ENCODE measurements around the gene NELFA.

Gene NELFA

DNA sequence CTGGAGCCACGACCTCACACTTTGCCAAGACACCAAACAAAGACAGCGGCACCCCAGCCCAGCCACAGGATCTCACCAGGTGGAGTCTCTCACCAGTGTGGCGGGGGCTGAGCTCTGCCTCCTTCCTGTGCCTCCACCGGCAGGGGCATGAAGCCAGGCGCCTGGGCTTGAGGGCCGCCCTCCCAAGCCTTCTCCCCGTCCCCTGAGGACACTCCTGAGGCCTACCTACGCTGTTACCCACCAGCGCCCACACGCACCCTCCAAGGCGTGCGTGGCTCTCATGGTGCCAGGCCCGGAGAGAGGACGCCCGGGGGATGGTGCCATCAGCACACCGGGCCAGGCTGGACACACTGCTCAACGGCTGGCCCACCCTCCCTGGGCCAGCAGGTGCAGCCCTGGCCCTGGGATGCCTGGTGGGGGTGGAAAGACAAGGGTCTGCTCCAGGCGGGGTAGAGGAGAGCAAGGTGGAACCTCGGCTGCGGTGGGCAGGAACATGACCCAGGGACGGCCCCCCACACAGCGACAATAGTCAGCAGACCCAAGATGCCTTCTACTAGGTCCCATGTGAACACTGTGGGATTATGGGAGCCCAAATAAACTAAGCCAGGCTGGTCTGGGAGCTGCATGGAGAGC lies 22.1 kb downstream of the NELFA start:
- TF ChIP-seq, protein P1, sequence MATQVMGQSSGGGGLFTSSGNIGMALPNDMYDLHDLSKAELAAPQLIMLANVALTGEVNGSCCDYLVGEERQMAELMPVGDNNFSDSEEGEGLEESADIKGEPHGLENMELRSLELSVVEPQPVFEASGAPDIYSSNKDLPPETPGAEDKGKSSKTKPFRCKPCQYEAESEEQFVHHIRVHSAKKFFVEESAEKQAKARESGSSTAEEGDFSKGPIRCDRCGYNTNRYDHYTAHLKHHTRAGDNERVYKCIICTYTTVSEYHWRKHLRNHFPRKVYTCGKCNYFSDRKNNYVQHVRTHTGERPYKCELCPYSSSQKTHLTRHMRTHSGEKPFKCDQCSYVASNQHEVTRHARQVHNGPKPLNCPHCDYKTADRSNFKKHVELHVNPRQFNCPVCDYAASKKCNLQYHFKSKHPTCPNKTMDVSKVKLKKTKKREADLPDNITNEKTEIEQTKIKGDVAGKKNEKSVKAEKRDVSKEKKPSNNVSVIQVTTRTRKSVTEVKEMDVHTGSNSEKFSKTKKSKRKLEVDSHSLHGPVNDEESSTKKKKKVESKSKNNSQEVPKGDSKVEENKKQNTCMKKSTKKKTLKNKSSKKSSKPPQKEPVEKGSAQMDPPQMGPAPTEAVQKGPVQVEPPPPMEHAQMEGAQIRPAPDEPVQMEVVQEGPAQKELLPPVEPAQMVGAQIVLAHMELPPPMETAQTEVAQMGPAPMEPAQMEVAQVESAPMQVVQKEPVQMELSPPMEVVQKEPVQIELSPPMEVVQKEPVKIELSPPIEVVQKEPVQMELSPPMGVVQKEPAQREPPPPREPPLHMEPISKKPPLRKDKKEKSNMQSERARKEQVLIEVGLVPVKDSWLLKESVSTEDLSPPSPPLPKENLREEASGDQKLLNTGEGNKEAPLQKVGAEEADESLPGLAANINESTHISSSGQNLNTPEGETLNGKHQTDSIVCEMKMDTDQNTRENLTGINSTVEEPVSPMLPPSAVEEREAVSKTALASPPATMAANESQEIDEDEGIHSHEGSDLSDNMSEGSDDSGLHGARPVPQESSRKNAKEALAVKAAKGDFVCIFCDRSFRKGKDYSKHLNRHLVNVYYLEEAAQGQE (IDR thresholded peaks at IDR 0.05; ENCODE audit: insufficient read depth in 1 of 2, low read depth in 2 of 2, low read length in 2 of 2), result no peak
- TF ChIP-seq TAF1 (IDR thresholded peaks at IDR 0.05; ENCODE audit: borderline replicate concordance, insufficient read depth, low read length), result no peak
- no peak for TF ChIP-seq SIN3A (IDR thresholded peaks at IDR 0.05; ENCODE audit: borderline replicate concordance, insufficient read depth, low read length)
- no peak for TF ChIP-seq POLR2AphosphoS5 (IDR thresholded peaks at IDR 0.05; ENCODE audit: low read depth, low read length)
- no peak for TF ChIP-seq FOXP2 (optimal IDR thresholded peaks at IDR 0.05; ENCODE audit: borderline replicate concordance, extremely low read depth, extremely low read length, insufficient read depth)

DNA sequence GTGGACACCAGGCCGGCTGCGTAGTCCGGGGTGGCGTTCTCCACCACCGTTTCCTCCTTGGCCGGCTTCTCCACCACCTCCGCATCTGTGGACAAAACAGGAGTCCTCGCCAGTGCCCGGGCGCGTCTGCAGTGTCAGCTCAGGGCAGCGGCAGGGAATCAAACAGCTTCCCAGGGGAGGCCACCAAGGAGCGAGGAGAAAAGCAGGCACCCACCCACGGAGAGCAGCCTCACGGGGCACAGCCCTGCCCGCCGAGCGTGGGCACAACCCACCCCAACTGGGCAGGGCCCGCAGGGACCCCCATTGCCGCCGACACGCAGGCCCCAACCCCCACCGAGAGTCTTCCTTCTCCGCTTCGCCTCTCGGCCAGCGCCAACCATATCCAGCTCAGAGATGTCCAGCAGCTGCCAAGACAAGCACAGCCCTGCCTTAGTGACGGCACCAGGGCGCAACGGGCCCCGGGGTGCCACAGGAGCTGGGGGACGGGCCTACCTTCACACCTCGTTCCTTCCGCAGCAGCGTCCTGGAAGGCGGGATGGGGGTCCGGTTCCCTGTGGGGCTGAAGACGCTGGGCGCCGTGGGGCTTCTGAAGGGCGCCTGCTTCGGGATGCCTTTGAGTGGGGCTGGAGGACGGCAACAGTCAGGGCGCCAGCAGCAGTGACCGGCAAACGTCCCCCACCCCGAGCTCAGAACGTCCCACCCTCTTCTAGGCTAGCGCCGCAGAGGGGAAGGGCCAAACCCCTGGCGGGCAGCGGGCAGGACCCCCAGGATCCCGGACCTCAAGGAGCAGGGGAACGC lies 22.8 kb downstream of the NELFA start:
- TF ChIP-seq FOXP2 (optimal IDR thresholded peaks at IDR 0.05; ENCODE audit: borderline replicate concordance, extremely low read depth, extremely low read length, insufficient read depth) (no peak), POLR2AphosphoS5 (IDR thresholded peaks at IDR 0.05; ENCODE audit: low read depth, low read length) (no peak), SIN3A (IDR thresholded peaks at IDR 0.05; ENCODE audit: borderline replicate concordance, insufficient read depth, low read length) (no peak), TAF1 (IDR thresholded peaks at IDR 0.05; ENCODE audit: borderline replicate concordance, insufficient read depth, low read length) (no peak)
- TF ChIP-seq, protein P1 (IDR thresholded peaks at IDR 0.05; ENCODE audit: insufficient read depth in 1 of 2, low read depth in 2 of 2, low read length in 2 of 2), result no peak

DNA sequence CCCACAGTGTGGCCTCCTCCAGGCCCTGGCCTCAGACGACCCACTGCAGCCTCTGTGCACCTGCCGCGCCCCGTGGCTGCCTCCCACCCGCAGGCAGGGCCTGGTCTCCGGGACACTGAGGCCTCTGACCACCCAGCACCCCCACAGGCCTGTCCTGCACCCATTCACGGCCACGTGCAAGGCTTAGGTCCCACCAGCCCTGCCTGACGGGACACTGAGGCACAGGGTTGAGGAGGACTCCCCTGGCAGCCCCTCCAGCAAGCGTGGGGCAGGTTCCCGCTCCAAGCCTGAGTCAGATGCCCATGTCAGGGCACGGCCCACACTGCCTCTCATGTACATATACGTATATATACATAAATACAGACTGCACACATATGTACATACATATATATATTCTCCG lies 23.5 kb downstream of the NELFA start:
- TF ChIP-seq FOXP2 (optimal IDR thresholded peaks at IDR 0.05; ENCODE audit: borderline replicate concordance, extremely low read depth, extremely low read length, insufficient read depth) (no peak), TAF1 (IDR thresholded peaks at IDR 0.05; ENCODE audit: borderline replicate concordance, insufficient read depth, low read length) (no peak), POLR2AphosphoS5 (IDR thresholded peaks at IDR 0.05; ENCODE audit: low read depth, low read length) (no peak)

DNA sequence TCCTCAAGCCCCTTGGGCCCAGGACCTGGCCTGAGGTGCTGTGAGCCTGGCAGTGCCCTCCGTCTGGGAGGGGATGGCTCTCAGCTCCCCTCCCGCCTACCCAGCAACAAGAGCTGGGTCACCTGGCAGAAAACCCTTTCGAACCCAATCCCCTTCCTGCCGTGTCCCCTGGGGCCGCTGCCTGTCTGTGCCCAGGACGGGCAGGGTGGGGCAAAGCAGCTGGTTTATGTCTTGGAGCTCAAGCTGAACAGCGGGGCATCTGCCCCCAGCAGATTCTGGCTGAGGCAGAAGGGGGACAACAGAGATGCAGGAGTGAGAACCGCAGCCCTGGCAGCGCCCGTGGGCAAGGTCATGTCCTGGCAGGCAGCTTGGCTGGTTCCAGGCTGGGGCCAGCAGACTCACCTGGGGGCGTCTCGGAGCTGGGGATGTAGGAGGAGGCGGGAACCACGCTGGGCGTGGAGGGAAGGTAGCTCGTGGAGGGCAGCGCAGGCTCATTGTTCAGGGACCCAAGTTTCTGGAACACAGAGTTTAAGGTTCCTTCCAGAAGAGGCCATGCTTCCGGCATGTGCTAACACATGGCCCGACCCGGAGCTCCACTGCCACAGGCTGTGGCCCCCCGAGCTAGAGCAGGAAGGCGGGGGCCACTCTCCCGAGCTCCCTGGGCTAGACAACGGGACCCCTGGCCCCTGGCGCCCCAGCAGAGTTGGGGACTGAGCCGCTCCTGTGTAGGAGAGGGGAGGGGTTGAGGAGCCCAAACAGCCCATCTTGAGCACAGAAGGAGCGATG lies 24.2 kb downstream of the NELFA start:
- no peak for TF ChIP-seq POLR2AphosphoS5 (IDR thresholded peaks at IDR 0.05; ENCODE audit: low read depth, low read length)
- TF ChIP-seq SIN3A (IDR thresholded peaks at IDR 0.05; ENCODE audit: borderline replicate concordance, insufficient read depth, low read length), result no peak
- TF ChIP-seq FOXP2 (optimal IDR thresholded peaks at IDR 0.05; ENCODE audit: borderline replicate concordance, extremely low read depth, extremely low read length, insufficient read depth), result no peak
- no peak for TF ChIP-seq TAF1 (IDR thresholded peaks at IDR 0.05; ENCODE audit: borderline replicate concordance, insufficient read depth, low read length)
- TF ChIP-seq, protein P1 (IDR thresholded peaks at IDR 0.05; ENCODE audit: insufficient read depth in 1 of 2, low read depth in 2 of 2, low read length in 2 of 2), result no peak

DNA sequence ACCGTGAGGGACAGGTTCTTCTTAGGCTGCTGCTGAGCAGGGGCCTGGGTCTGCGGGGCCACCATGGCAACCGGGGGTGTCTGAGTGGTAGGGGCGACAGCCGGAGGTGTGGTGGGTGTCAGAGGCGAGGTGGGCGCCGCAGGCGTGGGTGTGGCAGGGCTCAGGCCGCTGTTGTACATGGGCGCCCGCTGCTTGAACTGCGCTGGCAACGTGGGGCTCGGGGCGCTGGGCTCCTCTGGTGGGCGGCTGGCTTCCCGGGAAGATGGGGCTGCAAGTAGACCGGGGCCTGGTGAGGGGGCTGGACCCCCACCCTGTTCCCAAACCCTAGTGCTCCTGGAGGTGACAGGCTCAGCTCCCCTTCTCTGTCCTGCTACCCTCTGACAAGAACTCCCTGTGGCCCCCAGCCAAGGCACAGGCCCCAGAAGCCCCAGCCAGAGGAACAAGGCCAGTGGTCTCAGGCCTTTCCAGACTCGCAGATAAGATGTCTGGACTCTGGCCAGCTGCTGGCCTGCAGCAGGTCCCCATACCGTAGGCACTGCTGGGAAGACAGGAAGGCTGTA lies 24.8 kb downstream of the NELFA start:
- TF ChIP-seq, protein P1 (IDR thresholded peaks at IDR 0.05; ENCODE audit: insufficient read depth in 1 of 2, low read depth in 2 of 2, low read length in 2 of 2), result no peak
- TF ChIP-seq POLR2AphosphoS5 (IDR thresholded peaks at IDR 0.05; ENCODE audit: low read depth, low read length), result no peak
- TF ChIP-seq TAF1 (IDR thresholded peaks at IDR 0.05; ENCODE audit: borderline replicate concordance, insufficient read depth, low read length), result no peak
- TF ChIP-seq SIN3A (IDR thresholded peaks at IDR 0.05; ENCODE audit: borderline replicate concordance, insufficient read depth, low read length), result no peak
- TF ChIP-seq FOXP2 (optimal IDR thresholded peaks at IDR 0.05; ENCODE audit: borderline replicate concordance, extremely low read depth, extremely low read length, insufficient read depth), result no peak

All from PFSK-1 (cell line).